ENCODE data around the gene CACNA1C.

DNA sequence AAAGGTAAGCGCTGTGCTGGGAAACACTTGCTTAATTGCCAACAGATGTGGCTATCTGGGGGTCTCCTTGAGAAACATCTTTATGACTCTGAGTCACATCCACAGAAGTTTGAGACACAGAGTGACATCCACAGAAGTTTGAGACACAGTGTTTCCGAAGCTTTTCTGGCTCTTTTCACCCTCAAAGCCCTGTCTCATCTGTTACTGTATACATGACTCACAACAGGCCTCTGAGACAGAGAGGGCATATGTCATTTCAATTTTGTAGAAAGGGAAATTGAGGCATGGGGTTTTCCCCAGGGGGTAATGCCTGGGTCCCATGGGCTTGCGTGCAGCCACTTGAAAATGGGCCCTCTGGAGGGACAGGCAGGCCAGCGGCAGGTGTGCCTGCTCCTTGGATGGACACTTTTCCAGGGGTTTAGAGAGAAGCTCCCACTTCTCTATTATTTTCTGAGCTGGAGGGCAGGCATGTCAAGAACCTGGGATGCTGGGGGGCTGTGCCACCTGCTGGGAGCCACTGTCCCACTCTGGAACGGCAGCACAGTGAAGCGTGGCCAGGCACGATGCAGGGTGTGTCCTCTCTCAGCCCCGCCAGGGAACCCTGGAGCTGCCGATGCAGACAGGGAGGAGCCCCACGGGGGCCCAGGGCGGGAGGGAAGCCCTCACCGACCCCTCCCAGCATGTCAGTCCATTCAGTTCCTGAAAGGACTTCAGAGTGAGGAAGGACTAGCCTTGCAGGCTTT lies 630.7 kb downstream of the CACNA1C start:
- TF ChIP-seq POLR2A (IDR thresholded peaks at IDR 0.05) = no peak
- TF ChIP-seq, protein P1, sequence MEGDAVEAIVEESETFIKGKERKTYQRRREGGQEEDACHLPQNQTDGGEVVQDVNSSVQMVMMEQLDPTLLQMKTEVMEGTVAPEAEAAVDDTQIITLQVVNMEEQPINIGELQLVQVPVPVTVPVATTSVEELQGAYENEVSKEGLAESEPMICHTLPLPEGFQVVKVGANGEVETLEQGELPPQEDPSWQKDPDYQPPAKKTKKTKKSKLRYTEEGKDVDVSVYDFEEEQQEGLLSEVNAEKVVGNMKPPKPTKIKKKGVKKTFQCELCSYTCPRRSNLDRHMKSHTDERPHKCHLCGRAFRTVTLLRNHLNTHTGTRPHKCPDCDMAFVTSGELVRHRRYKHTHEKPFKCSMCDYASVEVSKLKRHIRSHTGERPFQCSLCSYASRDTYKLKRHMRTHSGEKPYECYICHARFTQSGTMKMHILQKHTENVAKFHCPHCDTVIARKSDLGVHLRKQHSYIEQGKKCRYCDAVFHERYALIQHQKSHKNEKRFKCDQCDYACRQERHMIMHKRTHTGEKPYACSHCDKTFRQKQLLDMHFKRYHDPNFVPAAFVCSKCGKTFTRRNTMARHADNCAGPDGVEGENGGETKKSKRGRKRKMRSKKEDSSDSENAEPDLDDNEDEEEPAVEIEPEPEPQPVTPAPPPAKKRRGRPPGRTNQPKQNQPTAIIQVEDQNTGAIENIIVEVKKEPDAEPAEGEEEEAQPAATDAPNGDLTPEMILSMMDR (IDR thresholded peaks at IDR 0.05) = no peak
